Trophoblast cell (in vitro differentiated cells and primary cell): Measurements from ENCODE around the gene MNT.

ENCODE experiments used
- DNase-seq, 2 donors: peaks; one replicate each; pipeline ENCODE4 v3.0.0-alpha.2; 2016
- H2AFZ ChIP-seq: 2 replicates; pipeline ENCODE4 v1.6.1; 2013; ENCODE audit warnings: low read length, moderate library complexity, mild to moderate bottlenecking; ENCODE audit not compliant: insufficient read depth, poor library complexity
- H2AK5ac ChIP-seq: 2 replicates; pipeline ENCODE4 v1.6.1; 2013; ENCODE audit warnings: mild to moderate bottlenecking, low read length
- H2BK120ac ChIP-seq: 2 replicates; pipeline ENCODE4 v1.6.1; 2013; ENCODE audit warnings: low read length, mild to moderate bottlenecking, moderate library complexity; ENCODE audit not compliant: insufficient read depth, poor library complexity
- H2BK12ac ChIP-seq: 2 replicates; pipeline ENCODE4 v1.6.1; 2013; ENCODE audit warnings: mild to moderate bottlenecking, low read length, moderate library complexity
- H2BK5ac ChIP-seq: 2 replicates; pipeline ENCODE4 v1.6.1; 2013; ENCODE audit warnings: low read length, low read depth, moderate library complexity, mild to moderate bottlenecking; ENCODE audit not compliant: poor library complexity
- H3K14ac ChIP-seq: 2 replicates; pipeline ENCODE4 v1.6.1; 2013; ENCODE audit warnings: mild to moderate bottlenecking, low read length
- H3K18ac ChIP-seq: 2 replicates; pipeline ENCODE4 v1.6.1; 2013; ENCODE audit warnings: mild to moderate bottlenecking, low read length
- H3K23ac ChIP-seq: 2 replicates; pipeline ENCODE4 v1.6.1; 2013; ENCODE audit warnings: low read length
- H3K27ac ChIP-seq: 2 replicates; pipeline ENCODE4 v1.5.1; 2013; ENCODE audit warnings: low read depth, mild to moderate bottlenecking, inconsistent platforms, low read length, moderate library complexity
- H3K27me3 ChIP-seq: 2 replicates; pipeline ENCODE4 v1.6.1; 2013; ENCODE audit warnings: inconsistent platforms, mild to moderate bottlenecking, low read length, moderate library complexity; ENCODE audit not compliant: insufficient read depth
- H3K36me3 ChIP-seq, 2 experiments: 1 replicate in 1 of 2; 2 replicates in 1 of 2; pipeline ENCODE4 v1.6.1; 2013; ENCODE audit warnings: low read length in 2 of 2, mild to moderate bottlenecking in 2 of 2, moderate library complexity in 1 of 2; ENCODE audit not compliant: insufficient read depth in 2 of 2, control insufficient read depth in 1 of 2
- H3K4ac ChIP-seq: 2 replicates; pipeline ENCODE4 v1.6.1; 2013; ENCODE audit warnings: low read depth, mild to moderate bottlenecking, low read length, moderate library complexity
- H3K4me1 ChIP-seq, 2 experiments: 1 replicate in 1 of 2; 2 replicates in 1 of 2; pipeline ENCODE4 v1.6.1; 2013; ENCODE audit warnings: low read length in 2 of 2, mild to moderate bottlenecking in 2 of 2, moderate library complexity in 1 of 2; ENCODE audit not compliant: insufficient read depth in 2 of 2, control insufficient read depth in 1 of 2
- H3K4me2 ChIP-seq: 2 replicates; pipeline ENCODE4 v1.6.1; 2013; ENCODE audit warnings: inconsistent platforms, mild to moderate bottlenecking, low read length, moderate library complexity
- H3K4me3 ChIP-seq: 2 replicates; pipeline ENCODE4 v1.5.1; 2013; ENCODE audit warnings: mild to moderate bottlenecking, low read depth, low read length, inconsistent platforms
- H3K79me1 ChIP-seq: one replicate; pipeline ENCODE4 v1.6.1; 2013; ENCODE audit warnings: low read length
- H3K79me2 ChIP-seq: 2 replicates; pipeline ENCODE4 v1.6.1; 2013; ENCODE audit warnings: low read length, mild to moderate bottlenecking; ENCODE audit not compliant: control insufficient read depth, insufficient read depth, poor library complexity
- H3K9ac ChIP-seq: 2 replicates; pipeline ENCODE4 v1.6.1; 2013; ENCODE audit warnings: mild to moderate bottlenecking, low read length
- H3K9me3 ChIP-seq: 2 replicates; pipeline ENCODE4 v1.6.1; 2013; ENCODE audit warnings: low read depth, mild to moderate bottlenecking, control low read depth, inconsistent platforms, low read length; ENCODE audit not compliant: insufficient read depth
- H4K12ac ChIP-seq: 2 replicates; pipeline ENCODE4 v1.6.1; 2013; ENCODE audit warnings: low read depth, mild to moderate bottlenecking, low read length, moderate library complexity
- H4K8ac ChIP-seq: 2 replicates; pipeline ENCODE4 v1.6.1; 2013; ENCODE audit warnings: low read depth, mild to moderate bottlenecking, low read length, moderate library complexity
- H4K91ac ChIP-seq: one replicate; pipeline ENCODE4 v1.6.1; 2013; ENCODE audit warnings: low read depth, mild to moderate bottlenecking, low read length, moderate library complexity
- WGBS: extraction: QIAGEN DNeasy Blood & Tissue Kit; methylation state at CpG from one replicate; pipeline ENCODE4 v1.1.7; 2013; ENCODE audit warnings: missing lambda C conversion rate; ENCODE audit not compliant: insufficient read length, insufficient coverage; ENCODE audit errors: extremely low coverage; 5-methylcytosine and 5-hydroxymethylcytosine counted together

Gene MNT

DNA sequence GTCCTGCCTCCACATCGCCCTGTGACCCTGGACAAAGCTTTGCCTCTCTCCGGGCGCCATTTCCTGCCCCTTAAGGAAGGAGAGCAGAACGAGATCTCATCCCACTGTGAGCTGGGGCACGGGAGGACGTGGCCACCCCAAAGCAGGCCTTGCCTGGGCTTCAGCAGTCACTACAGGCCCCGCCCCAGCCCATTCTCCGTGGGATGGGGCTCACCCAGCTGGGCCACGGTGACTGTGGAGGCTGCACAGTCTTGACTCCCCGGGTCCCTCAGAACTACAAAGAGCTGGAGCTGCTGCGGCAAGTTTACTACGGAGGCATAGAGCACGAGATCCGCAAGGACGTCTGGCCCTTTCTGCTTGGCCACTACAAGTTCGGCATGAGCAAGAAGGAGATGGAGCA, 28.2 kb downstream of the MNT start:
- H4K8ac ChIP-seq = no peak overlapping the region
- peaks cover 13% of the 10 kb centered on the region for H3K79me1 ChIP-seq
- H3K23ac ChIP-seq = no peak overlapping the region
- peaks cover 40 to 54% of the 10 kb centered on the region in 2 experiments for H3K36me3 ChIP-seq
- H2BK120ac ChIP-seq = no peak overlapping the region
- no peak for DNase-seq
- no peak overlapping the region for H3K27ac ChIP-seq
- H2AFZ ChIP-seq = no peak overlapping the region
- H3K4ac ChIP-seq = no peak overlapping the region
- no peak overlapping the region for H2AK5ac ChIP-seq
- H4K91ac ChIP-seq = no peak overlapping the region
- H3K79me2 ChIP-seq = no peaks in the 10 kb centered on the region
- H2BK5ac ChIP-seq = no peak overlapping the region
- no peak overlapping the region for H3K14ac ChIP-seq
- no peak overlapping the region for H4K12ac ChIP-seq
- peaks cover 3% of the 10 kb centered on the region for H3K9me3 ChIP-seq
- H3K27me3 ChIP-seq = no peaks in the 10 kb centered on the region
- H3K4me3 ChIP-seq = no peak overlapping the region
- no peak overlapping the region for H3K18ac ChIP-seq
- H2BK12ac ChIP-seq = no peak overlapping the region
- H3K9ac ChIP-seq = no peak overlapping the region
- H3K4me2 ChIP-seq = no peak overlapping the region
- H3K4me1 ChIP-seq = peaks cover 16 to 24% of the 10 kb centered on the region in 2 experiments
- no CpG with 5 or more reads among the region's 16 CpGs for WGBS

DNA sequence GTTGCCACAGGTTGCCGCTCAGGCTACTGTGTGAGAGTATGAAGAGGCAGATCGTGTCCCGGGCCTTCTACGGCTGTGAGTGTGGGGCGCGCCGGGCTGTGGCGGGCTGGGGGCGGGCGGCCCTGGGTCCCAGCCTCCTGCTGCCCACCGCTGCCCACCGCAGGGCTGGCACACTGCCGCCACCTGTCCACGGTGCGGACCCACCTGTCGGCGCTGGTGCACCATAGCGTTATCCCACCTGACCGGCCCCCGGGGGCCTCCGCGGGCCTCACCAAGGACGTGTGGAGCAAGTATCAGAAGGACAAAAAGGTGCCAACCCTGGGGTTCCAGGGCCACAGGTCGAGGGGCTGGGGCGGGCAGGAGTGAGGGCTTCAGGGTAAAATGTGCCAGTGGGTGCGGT, 28.7 kb downstream of the MNT start:
- Histone ChIP-seq H4K91ac (no peak overlapping the region), H3K14ac (no peak overlapping the region), H3K79me2 (no peaks in the 10 kb centered on the region), H2AK5ac (no peak overlapping the region), H3K18ac (no peak overlapping the region), H3K4ac (no peak overlapping the region), H2BK5ac (no peak overlapping the region), H3K9ac (no peak overlapping the region), H3K27me3 (no peaks in the 10 kb centered on the region), H2BK12ac (no peak overlapping the region), H4K12ac (no peak overlapping the region), H3K36me3 (peaks cover 37 to 51% of the 10 kb centered on the region in 2 experiments), H3K4me3 (no peak overlapping the region), H2AFZ (no peak overlapping the region), H2BK120ac (no peak overlapping the region), H3K4me1 (peaks cover 16 to 24% of the 10 kb centered on the region in 2 experiments), H3K4me2 (no peak overlapping the region), H3K79me1 (peaks cover 13% of the 10 kb centered on the region), H3K27ac (no peak overlapping the region), H3K23ac (no peak overlapping the region), H4K8ac (no peak overlapping the region), H3K9me3 (peaks cover 3% of the 10 kb centered on the region)
- DNase-seq = no peak
- no CpG with 5 or more reads among the region's 26 CpGs for WGBS

DNA sequence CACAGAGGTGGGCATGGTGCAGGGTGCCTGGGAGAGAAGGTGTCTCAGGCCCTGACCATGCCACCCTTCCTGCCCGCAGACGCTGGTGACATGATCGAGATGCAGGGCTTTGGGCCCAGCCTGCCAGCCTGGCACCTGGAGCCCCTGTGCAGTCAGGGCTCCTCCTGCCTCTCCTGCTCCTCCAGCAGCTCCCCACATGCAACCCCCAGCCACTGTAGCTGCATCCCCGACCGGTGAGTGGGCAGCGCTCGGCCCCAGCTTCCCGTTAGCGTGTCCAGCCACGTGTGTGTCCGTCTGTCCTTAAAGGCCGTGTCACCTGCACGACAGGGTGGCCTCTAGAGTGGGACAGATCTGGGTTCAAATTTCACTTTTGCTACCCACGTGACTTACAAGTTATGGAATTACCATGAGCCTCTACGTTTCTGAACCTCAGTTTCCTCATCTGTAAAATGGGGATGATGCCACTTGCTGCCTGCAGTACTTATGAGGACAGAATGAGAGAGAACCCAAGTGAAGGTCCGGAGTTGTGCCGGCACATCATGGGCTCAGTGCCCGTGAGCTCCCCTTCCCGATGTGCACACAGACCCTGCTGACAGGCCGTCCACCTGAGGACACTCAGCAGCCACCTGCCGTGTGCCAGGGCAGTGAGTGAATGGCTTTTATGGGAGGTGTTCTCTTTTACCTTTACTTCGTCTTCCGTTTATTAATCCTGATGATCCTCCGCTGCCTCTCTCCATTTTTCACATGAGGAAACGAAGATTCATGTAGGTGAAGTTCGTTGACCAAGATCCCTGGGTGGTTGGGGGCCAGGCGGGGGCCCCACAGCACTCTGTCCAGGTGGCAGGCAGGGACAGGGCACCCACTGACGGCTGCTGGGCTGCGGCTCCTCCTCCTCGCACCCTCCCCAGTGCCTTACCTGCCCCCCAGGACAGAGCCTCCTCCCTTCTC, 29.4 kb downstream of the MNT start:
- H4K8ac ChIP-seq = no peak overlapping the region
- H3K9ac ChIP-seq = no peak overlapping the region
- peaks cover 10% of the 10 kb centered on the region for H3K79me1 ChIP-seq
- no CpG with 5 or more reads among the region's 30 CpGs for whole genome bisulfite sequencing
- no peak overlapping the region for H4K12ac ChIP-seq
- no peak overlapping the region for H3K14ac ChIP-seq
- H3K4ac ChIP-seq = no peak overlapping the region
- no peak overlapping the region for H2BK12ac ChIP-seq
- no peak overlapping the region for H3K27ac ChIP-seq
- H3K9me3 ChIP-seq = peaks cover 3% of the 10 kb centered on the region
- H2BK120ac ChIP-seq = no peak overlapping the region
- H3K4me1 ChIP-seq = peaks cover 14 to 22% of the 10 kb centered on the region in 2 experiments
- no peak overlapping the region for H3K18ac ChIP-seq
- H2BK5ac ChIP-seq = no peak overlapping the region
- H3K23ac ChIP-seq = no peak overlapping the region
- no peak overlapping the region for H2AK5ac ChIP-seq
- H3K36me3 ChIP-seq = peaks cover 37 to 50% of the 10 kb centered on the region in 2 experiments
- no peak overlapping the region for H3K4me2 ChIP-seq
- no peak overlapping the region for H2AFZ ChIP-seq
- no peak for DNase-seq
- H3K27me3 ChIP-seq = no peaks in the 10 kb centered on the region
- no peaks in the 10 kb centered on the region for H3K79me2 ChIP-seq
- H3K4me3 ChIP-seq = no peak overlapping the region
- no peak overlapping the region for H4K91ac ChIP-seq

GRCh38 chr17:2370211-2370589, 30.7 kb downstream of the MNT start:
- Histone ChIP-seq H3K4me1 (peaks cover 8 to 10% of the 10 kb centered on the region in 2 experiments), H3K36me3 (peaks cover 36 to 48% of the 10 kb centered on the region in 2 experiments), H3K27ac (no peak overlapping the region), H4K12ac (no peak overlapping the region), H2BK12ac (no peak overlapping the region), H3K79me1 (peaks cover 2% of the 10 kb centered on the region), H4K8ac (no peak overlapping the region), H2BK5ac (no peak overlapping the region), H3K23ac (no peak overlapping the region), H3K4ac (no peak overlapping the region), H3K79me2 (no peaks in the 10 kb centered on the region), H2BK120ac (no peak overlapping the region), H3K27me3 (no peaks in the 10 kb centered on the region), H3K4me3 (no peak overlapping the region), H4K91ac (no peak overlapping the region), H2AK5ac (no peak overlapping the region), H3K14ac (no peak overlapping the region), H3K4me2 (no peak overlapping the region), H2AFZ (no peak overlapping the region), H3K18ac (no peak overlapping the region), H3K9me3 (peaks cover 3% of the 10 kb centered on the region), H3K9ac (no peak overlapping the region)
- no peak for DNase-seq
- WGBS = no CpG with 5 or more reads among the region's 11 CpGs
